ENCODE results near the gene KDM4B. TPM values are rescaled to one million over a fixed set of nuclear protein-coding genes. Genes with fewer than 3 reads are reported as not detected.

The KDM4B gene
- total and polyA plus RNA-seq, 9 of the 15 experiments (the other 6 are each of a cell fraction or from before 2014, with no cell fraction given) = 0.21 to 29.9 (median 7.3) TPM

DNA sequence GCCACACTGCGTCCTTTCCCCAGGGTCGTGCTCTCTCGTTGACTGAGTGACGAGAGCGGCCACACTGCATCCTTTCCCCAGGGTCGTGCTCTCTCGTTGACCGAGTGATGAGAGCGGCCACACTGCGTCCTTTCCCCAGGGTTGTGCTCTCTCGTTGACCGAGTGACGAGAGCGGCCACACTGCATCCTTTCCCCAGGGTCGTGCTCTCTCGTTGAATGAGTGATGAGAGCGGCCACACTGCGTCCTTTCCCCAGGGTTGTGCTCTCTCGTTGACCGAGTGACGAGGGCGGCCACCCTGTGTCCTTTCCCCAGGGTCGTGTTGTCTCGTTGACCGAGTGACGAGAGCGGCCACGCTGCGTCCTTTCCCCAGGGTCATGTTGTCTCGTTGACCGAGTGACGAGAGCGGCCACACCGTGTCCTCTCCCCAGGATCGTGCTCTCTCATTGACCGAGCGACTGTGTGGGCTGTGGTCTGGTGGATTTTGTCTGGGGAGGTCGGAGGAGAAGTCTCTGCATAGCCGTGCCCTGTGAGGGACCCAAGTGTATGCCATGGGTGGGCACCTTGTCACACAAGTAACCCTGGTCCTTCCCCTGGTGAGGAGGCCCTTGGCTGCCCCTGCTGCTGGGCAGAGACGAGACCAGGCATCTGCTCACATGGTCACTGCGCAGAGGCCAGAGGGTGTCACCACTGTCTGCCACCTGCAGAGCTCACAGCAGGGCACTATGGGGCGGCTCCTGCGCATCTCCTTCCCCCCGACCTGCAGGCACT is 107.7 kb downstream of the KDM4B start:
- no peak for FAIRE-seq
- Histone ChIP-seq H2AFZ (ENCODE audit: low read depth, low read length) (no peak overlapping the region), H3K79me2 (ENCODE audit: control insufficient read depth, insufficient read depth, low read length) (no peaks in the 10 kb centered on the region), H3K9me1 (ENCODE audit: control insufficient read depth, insufficient read depth, low read length) (no peaks in the 10 kb centered on the region), H3K4me2 (ENCODE audit: insufficient read depth, low read length) (no peak overlapping the region), H3K4me1 (replicated peaks in 1 of 2; ENCODE audit: control insufficient read depth in 2 of 2, insufficient read depth in 2 of 2, low read length in 2 of 2) (peaks cover 0 to 29% of the 10 kb centered on the region in 2 experiments; a peak in 2 of 5 replicates), H3K4me3 (no peak overlapping the region), H3K36me3 (ENCODE audit: control insufficient read depth, insufficient read depth, low read length) (peaks cover 49% of the 10 kb centered on the region; the same call in 1 of the 3 replicates), H4K20me1 (replicated peaks; ENCODE audit: control insufficient read depth, insufficient read depth, low read length) (no peaks in the 10 kb centered on the region; the same call in 1 of the 2 replicates), H3K9ac (ENCODE audit: insufficient read depth in 1 of 2, low read depth in 2 of 2, low read length in 2 of 2) (peak overlapping the region in 1 of 2 experiments; percentile 26; a peak in 1 of 4 replicates), H3K27me3 (ENCODE audit: control insufficient read depth in 2 of 2, insufficient read depth in 2 of 2, low read length in 2 of 2) (no peaks in the 10 kb centered on the region), H3K27ac (ENCODE audit: extremely low read depth, low read depth, low read length) (no peak overlapping the region), H3K9me3 (replicated peaks; ENCODE audit: control insufficient read depth, insufficient read depth, low read depth, low read length) (no peaks in the 10 kb centered on the region)
- POLR2A ChIA-PET = no interaction called here
- in situ Hi-C loops (cut with MboI) (no loop called here), intact Hi-C loops (cut with micrococcal nuclease) (no loop called here)
- ATAC-seq = no peak
- BruUV-seq (replicated peaks) = no TSS peak
- WGBS (ENCODE audit: insufficient coverage, low coverage, missing lambda C conversion rate) = 92% methylated on average over 14 of the region's 44 CpGs
- CTCF ChIA-PET (ENCODE audit: low intra/inter-chr PET ratio) = no interaction called here
- TF ChIP-seq ZNF174 (CRISPR knock-in tag; IDR thresholded peaks at IDR 0.05) (no peak), KLF13 (tag; IDR thresholded peaks at IDR 0.05; ENCODE audit: borderline replicate concordance, low read depth) (no peak), MCM3 (IDR thresholded peaks at IDR 0.05) (no peak), TAF7 (tag; IDR thresholded peaks at IDR 0.05) (no peak), NEUROD1 (IDR thresholded peaks at IDR 0.05; ENCODE audit: borderline replicate concordance, low read depth, low read length, partially characterized antibody) (no peak), POLR2AphosphoS5 (IDR thresholded peaks at IDR 0.05; ENCODE audit: control insufficient read depth, insufficient read depth, low read depth, low read length) (no peak), RNF2 (IDR thresholded peaks at IDR 0.05) (no peak)
- TF ChIP-seq, protein P1, sequence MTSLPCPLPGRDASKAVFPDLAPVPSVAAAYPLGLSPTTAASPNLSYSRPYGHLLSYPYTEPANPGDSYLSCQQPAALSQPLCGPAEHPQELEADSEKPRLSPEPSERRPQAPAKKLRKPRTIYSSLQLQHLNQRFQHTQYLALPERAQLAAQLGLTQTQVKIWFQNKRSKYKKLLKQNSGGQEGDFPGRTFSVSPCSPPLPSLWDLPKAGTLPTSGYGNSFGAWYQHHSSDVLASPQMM (CRISPR knock-in tag; IDR thresholded peaks at IDR 0.05) = no peak
- no peak for DNase-seq (ENCODE audit: extremely low read depth in 1 of 4, low spot score in 3 of 4)
